ENCODE data around the gene DLAT.
A peak's percentile ranks its signal among the peaks of the same experiment; 100 is the strongest.

DNA sequence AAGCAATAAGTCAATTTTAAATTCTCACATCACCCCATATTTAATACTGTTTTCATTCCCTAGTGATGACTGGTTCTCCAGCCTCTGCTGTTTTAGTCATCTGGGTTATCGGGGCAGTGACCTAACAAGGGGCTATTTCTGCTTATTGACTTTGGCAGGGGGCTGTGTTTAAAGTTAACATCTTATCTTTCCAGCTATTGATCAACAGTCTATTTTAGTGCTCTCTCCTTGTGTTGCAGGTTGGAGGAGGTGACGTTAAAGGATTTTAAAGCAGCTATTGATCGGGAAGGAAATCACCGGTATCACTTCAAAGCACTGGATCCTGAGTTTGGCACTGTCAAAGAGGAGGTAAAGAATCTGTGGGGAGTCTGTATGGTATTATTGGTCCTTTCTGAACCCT lies 7.7 kb upstream of the DLAT start:
- TF ChIP-seq, protein P1, sequence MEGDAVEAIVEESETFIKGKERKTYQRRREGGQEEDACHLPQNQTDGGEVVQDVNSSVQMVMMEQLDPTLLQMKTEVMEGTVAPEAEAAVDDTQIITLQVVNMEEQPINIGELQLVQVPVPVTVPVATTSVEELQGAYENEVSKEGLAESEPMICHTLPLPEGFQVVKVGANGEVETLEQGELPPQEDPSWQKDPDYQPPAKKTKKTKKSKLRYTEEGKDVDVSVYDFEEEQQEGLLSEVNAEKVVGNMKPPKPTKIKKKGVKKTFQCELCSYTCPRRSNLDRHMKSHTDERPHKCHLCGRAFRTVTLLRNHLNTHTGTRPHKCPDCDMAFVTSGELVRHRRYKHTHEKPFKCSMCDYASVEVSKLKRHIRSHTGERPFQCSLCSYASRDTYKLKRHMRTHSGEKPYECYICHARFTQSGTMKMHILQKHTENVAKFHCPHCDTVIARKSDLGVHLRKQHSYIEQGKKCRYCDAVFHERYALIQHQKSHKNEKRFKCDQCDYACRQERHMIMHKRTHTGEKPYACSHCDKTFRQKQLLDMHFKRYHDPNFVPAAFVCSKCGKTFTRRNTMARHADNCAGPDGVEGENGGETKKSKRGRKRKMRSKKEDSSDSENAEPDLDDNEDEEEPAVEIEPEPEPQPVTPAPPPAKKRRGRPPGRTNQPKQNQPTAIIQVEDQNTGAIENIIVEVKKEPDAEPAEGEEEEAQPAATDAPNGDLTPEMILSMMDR (IDR thresholded peaks at IDR 0.05) = no peak
- TF ChIP-seq POLR2A (IDR thresholded peaks at IDR 0.05) (no peak), POLR2AphosphoS5 (IDR thresholded peaks at IDR 0.05) (peak in 1 of 3 donors; percentile 17), EP300 (IDR thresholded peaks at IDR 0.05) (no peak)
